Uterus (tissue), 2 donors: ENCODE results near the gene FAM217B.

Experiments
- POLR2A ChIP-seq, 2 donors: fragments of 450-650 bp; IDR thresholded peaks; one replicate each; pipeline ENCODE4 v1.6.1; 2016; ENCODE audit warnings: antibody characterized with exemption in 2 of 2, mild to moderate bottlenecking in 1 of 2, moderate library complexity in 1 of 2
- TF ChIP-seq, protein P1 (sequence below), 4 experiments: fragments of 200-600 bp in 2 of 4; fragments of 450-650 bp in 2 of 4; sonication (generic) in 2 of 4; IDR thresholded peaks; one replicate each; pipeline ENCODE4 v1.5.1; 2016 to 2019; ENCODE audit warnings: antibody characterized with exemption in 4 of 4, mild to moderate bottlenecking in 2 of 4, moderate library complexity in 1 of 4

DNA sequence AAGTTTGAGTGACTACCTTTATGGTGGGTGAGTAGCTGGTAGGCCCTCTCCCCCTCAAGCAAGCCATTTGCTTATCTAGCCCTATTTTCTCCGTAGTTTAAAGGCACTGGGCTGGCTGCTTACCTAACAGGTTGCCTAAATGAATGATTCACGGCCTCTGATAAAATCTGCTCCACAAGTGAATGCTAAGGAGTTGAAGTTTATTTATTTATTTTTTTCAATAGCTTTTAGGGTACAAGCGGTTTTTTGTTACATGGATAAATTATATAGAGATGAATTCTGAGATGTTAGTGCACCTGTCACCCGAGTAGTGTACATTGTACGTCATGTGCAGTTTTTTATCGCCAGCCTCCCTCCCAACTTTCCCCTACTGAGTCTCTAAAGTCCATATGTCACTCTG lies 9.7 kb downstream of the FAM217B start:
- TF ChIP-seq, protein P1, sequence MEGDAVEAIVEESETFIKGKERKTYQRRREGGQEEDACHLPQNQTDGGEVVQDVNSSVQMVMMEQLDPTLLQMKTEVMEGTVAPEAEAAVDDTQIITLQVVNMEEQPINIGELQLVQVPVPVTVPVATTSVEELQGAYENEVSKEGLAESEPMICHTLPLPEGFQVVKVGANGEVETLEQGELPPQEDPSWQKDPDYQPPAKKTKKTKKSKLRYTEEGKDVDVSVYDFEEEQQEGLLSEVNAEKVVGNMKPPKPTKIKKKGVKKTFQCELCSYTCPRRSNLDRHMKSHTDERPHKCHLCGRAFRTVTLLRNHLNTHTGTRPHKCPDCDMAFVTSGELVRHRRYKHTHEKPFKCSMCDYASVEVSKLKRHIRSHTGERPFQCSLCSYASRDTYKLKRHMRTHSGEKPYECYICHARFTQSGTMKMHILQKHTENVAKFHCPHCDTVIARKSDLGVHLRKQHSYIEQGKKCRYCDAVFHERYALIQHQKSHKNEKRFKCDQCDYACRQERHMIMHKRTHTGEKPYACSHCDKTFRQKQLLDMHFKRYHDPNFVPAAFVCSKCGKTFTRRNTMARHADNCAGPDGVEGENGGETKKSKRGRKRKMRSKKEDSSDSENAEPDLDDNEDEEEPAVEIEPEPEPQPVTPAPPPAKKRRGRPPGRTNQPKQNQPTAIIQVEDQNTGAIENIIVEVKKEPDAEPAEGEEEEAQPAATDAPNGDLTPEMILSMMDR (IDR thresholded peaks at IDR 0.05) = no peak
- TF ChIP-seq POLR2A (IDR thresholded peaks at IDR 0.05) = no peak
